ELF-1 (cell line): Measurements from ENCODE around the gene SYT8.

Experiments used
- DNase-seq: peaks from one replicate; pipeline ENCODE4 v3.0.0-alpha.2; 2016; ENCODE audit warnings: low read depth, low spot score

Gene SYT8

DNA sequence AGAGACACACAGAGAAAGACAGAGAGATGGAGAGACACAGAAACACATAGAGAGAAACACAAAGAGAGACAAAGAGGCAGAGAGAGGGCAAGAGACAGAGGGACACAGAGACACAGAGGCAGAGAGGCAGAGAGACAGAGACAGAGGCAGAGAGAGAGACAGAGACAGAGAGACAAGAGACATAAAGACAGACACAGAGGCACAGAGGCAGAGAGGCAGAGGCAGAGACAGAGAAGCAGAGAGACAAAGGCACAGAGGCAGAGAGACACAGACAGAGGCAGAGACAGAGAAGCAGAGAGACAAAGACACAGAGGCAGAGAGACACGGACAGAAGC is 10.3 kb downstream of the SYT8 start:
- DNase-seq, result no peak

DNA sequence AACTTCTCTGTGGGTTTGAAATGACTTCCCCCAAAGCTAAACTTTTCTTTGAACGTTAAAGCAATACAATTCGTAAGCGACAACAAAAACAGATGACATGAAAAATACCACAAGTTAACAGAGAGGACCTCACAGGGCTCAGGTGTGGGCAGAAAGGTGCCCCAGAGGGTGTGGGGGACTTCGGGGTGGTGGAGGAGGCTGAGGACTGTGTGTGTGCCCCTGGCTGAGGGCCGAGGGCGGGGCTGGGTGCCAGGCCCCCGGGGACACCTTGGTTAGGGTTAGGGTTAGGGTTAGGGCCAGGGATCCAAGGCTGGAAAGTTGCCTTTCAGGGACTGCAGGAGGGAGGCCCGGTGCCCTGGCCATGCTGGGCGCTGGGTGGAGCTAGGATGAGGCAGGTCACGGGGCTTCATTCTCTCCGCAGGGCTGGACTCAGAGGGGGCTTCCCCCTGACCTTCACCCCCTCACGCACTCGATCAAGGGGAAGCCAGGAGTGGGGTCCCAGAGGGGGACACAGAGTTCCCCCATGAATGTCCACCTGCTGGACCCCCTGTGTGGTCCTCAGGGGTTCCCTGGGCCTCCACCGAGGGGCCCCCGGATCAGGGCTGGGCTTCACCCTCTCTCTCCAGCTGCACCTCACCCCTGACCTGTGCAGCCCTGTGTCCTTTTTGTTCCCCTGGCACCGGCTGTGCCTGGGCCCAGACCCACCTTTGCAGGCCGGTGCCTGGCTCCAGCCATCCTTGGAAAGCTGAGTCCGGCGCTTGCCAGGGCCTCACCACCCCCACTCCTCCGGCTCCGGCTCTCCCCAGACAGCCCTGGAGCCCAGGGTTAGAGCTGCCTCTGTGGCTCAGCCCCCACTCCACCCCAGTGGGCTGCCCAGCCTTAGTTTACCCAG is 11.0 kb downstream of the SYT8 start:
- no peak for DNase-seq

DNA sequence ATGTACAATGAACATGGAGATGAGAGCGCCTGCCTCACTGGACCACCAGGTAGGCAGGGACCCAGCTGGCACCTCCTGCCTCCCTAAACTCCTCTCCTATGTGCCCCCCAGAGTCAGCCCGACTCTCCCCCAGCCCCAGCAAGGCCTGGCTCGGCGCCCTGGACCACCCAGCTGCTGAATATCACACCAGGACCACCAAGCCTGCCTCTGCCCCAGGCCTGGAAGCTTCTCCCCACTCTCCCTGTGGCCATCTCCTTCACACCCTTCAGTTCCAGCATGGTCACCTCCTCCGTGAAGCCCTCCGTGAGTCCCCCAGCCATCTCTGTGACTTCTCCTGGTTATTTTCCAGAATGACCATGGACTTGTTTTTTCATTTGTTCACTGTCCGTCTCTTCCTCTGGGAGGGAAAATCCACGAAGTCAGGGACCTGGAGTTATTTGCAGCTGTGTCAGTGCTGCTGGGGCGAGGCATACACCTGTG is 11.7 kb downstream of the SYT8 start:
- DNase-seq, result no peak

DNA sequence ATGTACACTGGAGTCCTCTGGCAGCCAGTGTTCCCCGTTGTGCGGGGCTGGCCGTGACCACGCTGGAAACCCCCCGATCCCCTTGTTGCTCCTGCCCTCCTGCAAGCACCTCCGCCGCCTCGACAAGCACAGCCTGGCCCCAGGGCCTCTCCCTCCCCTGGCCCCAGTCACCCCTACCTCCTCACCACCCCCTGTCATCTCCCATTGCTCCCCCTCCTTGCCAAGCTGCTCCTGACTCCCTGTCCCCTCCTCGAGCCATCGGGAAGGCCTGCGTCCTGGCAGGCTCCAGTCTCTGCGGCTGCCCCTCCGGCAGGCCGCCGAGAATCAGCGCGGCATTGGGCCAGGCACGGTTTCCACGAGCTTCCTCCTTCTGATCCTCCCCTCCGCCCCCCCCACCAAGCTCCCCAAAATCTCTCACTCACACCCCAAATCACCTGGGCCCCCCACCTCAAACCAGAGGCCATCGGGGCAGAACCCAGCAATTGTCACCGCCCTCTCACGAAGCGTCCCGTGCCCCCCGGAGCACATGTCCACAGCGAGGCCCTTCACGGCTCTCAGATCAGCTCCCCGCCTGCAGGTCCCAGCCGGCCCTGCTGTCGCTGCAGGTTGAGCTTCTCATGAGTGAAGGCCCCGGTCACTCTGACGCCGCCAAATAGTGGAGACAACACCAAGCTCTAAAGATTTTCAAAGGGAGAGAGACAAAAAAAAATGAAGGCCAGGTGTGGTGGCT is 12.4 kb downstream of the SYT8 start:
- DNase-seq, result no peak

DNA sequence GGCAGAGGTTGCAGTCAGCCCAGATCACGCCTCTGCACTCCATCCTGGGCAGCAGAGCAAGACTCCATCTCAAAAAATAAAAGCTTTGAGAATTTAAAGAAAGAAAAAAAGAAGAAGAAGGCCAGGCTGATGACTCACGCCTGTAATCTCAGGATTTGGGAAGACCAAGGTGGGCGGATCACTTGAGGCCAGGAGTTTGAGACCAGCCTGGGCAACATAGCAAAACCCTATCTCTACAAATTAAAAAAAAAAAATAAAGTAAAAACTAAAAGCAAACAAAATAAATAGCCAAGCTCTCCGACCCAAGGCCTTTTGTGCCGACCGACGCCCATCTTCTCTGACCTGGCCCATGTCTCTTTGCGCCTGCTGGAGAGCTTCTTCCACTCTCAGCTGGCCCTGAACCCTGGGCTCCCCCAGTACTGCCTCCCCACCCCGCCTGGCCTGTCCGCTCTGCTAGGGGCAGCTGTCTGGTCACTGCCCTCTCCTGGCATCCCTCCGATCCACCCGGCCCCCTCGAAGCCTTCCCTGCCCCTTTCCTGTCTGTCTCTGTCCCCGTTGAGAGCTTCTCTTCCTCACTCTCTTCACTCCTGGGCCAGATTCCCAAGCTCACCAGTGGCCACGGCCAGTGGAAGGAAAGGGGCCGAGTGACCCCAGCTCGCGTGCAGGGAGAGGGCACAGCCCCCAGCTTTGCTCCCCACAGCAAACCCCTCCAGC is 13.3 kb downstream of the SYT8 start:
- DNase-seq, result no peak

DNA sequence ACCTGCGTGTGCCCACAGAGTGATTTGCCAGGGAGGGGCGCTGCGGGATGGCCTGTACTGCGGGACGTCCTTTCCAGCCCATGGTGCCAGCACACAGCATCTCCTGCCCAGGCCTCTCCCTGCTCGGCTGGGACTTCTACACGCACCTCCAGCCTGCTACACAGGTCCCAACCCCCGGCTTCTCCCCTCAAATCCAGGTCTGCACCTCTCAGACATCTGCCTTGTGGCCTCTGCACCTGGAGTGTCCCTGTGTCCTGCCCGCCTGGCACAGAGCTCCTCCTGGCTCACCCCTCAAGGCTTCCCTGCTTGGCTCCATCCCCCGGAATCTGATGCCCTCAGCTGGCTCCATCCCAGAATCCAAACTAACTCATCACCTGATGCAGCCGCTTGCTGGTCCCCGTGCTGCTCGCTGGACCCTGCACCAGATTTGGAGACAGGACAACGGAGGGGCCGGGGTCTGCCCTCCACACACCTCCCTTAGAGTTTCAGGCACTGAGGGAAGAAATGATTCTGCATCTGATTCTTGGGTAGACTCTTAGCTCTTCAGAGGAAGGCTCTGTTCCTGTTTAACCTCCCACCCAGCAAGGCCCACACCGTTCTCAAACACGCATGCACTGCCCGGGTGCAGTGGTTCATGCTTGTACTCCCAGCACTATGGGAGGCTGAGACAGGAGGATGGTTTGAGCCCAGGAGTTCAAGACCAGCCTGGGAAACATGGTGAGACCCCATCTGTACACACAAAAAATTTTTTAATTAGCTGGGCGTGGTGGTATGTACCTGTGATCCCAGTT is 14.0 kb downstream of the SYT8 start:
- DNase-seq, result no peak

DNA sequence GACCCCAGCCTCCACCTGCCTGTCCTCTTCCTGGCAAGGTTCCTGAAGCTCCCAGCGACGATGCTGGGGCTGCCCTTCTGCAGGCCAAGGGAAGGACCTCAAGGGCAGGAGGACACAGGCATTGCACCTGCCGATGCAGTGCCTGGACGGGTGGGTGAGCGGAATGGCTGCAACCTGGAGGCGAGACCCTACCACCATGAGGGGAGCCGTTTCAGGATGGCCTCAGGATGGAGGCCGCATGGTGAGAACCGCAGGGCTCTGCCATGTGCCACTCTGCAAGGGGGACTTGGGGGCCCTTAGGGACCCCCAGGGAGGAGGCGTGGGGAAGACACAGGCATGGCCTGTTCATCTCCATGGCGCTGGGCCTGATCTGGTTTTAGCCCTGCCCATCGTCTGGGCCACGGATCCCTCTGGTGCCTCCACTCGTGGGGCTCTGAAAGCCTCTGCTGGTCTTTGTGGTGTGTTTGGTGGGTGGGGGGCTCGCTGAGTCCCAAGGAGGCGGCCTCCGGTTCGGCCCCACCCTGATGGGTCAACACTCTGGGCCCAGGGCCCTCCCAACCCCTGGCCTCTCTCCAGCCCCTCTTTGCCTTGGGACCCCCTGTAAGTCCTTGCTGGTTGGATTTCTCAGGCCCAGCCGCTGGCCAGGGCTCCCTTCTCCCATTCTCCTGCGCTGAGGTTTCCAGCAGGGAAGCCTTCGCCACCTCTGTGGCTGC is 16.8 kb downstream of the SYT8 start:
- DNase-seq, result no peak

DNA sequence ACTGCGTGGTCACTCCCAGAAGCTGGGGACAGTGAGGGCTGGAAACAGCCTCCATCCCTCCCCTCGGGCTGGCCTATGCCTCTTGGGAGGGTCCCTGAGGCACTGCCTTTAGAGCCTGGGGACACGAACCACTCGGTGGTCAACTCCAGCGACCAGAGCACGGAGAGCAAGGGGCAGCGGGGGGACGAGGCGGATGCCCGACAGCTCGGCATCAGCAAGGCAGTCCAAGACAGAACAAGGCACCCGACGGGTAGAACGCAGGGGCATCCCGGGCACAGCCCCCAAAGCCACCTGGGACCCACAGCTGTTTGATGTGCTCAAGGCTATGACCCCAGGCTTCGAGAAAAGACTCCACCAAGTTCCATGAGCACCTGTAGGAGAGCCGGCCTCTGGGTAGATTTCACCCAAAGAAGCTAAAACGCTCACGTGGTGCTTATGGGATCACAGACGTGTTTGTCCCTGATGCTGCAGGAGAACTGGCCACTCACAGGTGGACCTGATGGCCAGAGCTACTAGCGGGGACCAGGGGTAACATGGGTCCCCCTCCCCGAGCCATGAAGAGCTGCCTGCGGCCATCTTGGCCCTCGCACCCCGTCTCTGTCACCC is 17.6 kb downstream of the SYT8 start:
- DNase-seq, result no peak

DNA sequence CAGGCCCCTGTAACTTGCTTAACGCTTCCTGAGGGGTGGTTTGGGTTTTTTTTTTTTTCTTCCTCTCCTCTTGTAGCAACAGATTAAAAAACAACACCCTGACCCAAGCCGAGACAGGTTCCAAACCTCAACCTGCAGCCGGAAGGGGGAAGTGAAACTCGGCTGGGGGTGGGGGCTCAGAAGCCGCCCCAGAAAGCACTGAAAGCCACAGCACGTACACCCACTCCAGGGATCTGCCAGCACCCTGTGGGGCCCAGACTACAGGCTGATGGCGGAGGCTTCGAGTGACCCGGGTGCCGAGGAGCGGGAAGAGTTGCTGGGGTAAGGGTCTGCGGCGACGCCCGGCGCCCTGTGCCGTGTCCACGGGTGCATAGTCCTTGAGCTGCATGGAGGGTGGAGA is 18.1 kb downstream of the SYT8 start, which contains the start of gene LSP1:
LSP1 (plus strand) TSS at position 208 of the 400 bp plus-strand sequence; CDS start at position 269, 61 bp downstream.
- DNase-seq, result no peak

DNA sequence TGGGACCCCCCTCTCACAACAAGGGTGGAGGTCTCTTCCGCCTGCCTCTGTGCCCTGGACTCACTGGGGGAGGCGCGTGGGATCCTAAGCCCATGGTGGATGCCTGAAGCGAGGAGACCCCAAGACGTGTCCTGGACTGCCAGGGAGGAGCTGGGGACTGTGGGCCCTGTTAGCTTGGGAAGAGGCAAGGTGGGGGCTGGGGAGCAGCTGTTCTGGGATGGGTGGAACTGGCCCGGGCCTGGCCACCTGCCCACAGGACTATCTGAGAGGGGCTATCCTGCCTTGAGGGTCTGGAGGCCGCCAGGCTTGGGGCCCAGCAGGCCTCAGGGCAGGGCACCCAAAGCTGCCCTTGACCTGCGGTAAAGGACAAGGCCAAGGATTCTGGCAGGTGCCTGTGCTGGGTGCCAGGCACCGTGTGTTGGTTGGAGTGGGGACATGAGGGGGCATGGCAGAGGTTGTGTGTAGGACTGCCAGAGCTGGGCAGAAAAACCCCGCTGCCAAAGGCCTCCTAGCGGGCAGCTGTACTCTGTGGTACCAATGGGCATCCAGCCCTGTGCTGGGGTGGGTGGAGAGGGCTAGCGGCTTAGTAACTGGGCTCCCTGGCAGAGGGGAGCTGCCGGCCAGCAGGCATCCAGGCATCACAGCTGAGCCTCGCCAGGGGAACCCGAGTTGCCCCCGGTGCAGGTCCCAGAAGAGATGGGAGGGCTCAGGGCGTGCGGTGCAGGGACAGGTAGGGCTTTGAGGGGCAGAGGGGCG is 18.8 kb downstream of the SYT8 start:
- DNase-seq, result no peak

DNA sequence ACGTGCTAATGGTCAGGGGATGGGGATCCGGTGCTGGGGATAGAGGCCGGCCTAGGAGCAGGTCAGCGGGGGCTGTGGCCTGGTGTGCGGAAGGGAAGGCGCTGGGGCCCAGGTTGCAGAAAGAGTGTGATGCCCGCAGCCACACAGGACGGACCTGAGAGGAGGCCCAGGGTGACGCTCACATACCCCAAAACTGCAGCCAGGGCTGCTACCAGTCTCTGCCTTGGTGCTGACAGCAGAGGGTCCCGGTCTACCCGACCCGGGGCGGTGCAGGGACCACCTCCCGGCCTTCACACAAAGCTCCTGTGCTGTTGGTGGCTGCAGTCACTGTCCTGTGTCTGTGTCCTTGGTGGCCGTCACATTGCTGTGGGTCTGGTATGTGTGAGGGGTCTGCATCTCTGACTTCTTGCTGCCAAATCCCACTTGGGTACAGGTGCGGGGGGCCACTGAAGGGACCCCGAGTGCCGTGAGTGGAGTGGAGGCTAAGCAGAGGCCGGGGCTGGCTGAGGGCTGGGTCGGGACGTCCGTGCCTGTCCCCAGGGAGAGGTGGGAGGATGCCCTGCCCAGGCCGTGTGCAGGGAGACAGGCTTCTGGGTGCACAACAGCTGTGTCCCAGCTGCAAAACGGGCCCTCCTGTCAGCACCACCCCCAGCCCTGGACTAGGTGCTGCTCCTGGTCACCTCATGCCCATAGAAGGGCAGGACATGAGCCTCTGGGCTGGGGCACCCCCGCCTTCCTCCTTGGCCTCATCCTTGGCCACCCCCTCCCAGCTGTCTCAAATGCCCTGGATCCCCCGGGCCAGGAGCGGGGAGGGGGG is 19.6 kb downstream of the SYT8 start:
- DNase-seq, result no peak

DNA sequence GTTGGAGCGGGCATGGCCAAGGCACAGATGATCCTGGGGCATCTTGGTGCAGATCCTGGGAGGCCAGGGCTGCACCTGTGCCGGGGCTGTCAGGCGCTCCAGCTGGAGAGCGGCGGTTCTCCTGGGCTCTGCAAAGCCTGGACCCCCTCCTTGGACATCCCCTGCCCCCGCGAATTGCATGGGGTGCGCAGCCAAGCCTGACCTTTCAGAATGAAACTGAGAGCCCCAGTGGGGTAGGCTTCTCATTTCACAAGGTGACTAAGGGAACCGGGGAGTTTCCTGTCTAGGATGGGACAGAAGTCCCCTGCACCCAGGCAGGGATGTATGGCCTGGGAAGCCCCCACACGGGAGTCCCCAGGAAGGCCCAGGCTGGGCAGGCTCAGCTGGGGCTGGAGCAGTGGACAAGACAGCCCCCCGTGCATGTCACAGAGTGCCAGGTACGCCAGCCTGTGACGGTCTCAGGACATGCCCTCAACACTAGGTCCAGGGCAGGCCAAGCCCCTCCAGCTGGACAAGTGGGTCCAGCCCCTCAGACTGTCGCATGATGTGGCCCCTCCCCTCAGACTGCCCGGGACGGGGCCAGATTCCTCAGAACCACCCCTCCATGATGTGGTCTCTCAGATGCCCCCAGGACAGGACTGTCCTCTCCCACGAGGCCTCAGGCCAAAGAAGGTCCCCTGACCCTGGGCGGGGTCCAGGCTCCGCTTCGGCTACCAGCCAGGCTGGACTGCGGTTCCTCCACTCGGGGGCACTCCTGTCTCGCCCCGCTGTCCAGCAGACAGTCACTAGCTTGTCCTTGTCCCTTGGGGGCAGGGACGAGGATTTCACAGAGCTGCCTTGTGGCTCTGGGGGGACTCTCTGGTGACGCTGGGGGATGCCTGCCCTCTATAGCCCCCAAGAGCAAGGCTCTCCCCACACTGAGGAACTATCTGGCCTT is 20.4 kb downstream of the SYT8 start:
- DNase-seq, result no peak

DNA sequence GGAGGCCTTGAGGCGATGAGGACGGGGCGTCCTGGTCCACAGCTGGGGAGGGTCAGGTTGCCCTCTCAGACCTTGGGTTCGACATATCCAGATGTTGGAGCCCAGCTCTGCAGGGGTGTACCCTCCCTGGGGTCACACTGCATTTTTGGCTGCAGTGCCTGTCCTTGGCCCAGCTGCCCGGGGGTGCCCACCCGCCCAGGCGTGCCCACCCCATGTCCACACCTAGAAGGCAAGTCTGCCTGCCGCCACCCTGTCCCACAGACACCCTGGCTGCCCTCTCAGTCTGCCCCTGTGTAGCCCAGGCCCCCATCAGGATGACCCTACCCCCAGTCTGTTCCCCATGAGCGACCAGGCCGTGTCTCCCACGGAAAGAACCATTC is 21.1 kb downstream of the SYT8 start:
- no peak for DNase-seq

DNA sequence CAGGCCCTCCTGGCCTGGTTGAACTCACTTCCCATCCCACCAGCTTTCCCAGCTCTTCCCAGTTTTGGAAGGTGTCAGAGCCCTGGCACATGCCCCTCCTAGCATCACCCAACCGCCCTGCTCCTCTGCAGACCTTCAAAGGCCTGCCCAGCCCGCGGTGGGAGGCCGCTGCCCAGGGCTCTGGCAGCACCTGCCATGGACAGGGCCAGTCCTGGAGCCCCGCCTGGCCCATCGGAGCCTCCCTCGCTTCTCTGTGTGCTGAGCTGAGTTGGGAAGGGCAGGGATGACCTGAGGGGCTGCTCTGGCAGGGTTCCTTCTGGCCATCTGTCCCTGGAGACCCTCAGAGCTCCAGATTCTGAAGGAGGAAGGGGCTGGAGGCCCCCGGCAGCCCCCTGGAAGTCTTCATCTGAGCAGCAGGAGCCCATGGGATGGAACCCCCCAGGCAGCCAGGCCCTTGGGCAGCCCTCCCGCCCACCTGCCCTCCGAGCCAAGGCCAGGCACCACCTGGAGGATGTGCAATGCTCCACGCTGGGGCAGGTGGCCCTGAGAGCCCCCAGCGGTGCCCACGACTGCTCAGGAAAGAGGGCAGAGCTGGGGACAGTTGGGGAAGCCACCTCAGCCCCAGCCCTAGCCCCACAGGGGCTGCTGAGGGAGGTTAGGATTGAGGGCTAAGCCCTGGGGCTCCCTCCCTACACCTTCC is 21.7 kb downstream of the SYT8 start:
- DNase-seq, result no peak

DNA sequence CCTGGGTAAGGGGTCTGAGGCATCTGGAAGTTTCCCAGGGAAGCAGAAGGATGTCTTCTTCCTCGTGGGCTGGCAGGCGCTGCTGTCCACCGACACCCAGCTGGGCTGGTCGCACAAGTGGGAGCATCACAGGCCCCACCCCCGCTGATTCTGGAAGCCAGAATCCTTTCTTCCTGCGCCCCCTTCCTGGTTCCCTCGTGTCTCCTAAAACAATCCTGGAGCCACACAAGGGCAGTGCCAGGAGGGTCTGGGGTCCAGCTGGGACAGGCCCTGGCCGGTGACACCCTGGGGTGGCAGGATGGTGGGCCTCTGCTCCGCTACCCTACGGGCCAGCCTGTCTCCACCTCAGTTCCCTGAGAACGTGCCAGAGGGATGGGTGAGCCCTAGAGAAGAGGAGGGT is 22.3 kb downstream of the SYT8 start:
- no peak for DNase-seq

DNA sequence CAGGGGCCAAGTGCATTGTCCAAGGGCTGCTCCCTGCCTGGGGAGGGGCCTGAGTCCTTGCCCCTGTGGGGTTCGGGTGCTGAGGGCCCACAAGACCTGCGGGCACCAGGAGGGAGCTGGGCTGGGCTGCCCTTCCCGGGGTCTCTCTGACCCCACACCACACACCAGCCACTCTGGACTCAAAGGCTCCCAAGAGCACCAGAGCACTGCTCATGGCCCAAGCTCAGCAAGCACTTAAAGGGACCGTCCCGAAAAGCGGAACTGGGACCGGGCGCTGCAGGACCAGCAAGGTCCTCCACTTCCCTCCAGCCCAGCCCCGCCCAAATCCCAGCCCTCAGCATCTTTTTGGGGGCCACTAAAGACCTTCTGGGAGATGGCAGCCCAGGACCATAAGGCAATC is 23.4 kb downstream of the SYT8 start:
- DNase-seq, result no peak

DNA sequence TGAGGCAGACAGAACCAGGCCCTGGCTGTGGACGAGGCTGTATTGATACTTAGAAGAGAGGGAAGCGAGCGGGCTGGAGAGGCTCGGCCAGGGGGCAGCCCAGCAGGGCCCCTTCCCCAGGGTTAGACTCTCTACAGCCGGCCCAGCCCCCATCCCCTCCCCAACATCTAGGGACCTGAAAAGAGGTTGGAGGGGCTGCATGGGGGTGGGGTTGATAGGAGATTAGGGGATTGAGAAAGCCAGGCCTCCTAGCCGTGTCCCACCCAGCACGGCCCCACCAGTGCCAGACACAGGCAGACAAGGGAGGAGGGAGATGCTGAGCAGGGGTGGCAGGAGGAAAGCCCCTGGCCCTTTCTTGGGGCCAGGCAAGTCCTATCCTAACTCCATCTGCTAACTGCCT is 23.8 kb downstream of the SYT8 start:
- no peak for DNase-seq
